ENCODE data around the gene CA10.

- TF ChIP-seq CTCF (IDR thresholded peaks at IDR 0.05), result no peak
- no peak for TF ChIP-seq EP300 (IDR thresholded peaks at IDR 0.05)
These were observed 3.2 kb downstream of the CA10 start for GRCh38 chr17:52155301-52155700.
